ENCODE data around the gene S100A14.

Gene S100A14

DNA sequence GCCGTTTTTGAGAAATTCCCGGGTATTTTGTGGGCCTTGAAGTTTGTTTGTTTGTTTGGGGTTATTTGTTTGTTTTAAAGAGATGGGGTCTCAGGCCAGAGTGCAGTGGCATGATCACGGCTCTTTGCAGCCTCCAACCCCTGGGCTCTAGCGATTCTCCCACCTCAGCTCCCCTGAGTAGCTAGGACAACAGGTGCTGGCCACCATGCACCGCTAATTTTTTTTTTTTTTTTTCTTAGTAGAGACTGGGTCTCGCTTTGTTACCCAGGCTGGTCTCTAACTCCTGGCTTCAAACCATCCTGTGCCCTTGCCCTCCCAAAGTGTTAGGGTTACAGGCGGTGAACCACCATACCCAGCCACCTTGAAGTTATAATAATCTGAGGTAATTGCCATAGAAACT is 19.7 kb upstream of the S100A14 start:
- TF ChIP-seq, protein P1, sequence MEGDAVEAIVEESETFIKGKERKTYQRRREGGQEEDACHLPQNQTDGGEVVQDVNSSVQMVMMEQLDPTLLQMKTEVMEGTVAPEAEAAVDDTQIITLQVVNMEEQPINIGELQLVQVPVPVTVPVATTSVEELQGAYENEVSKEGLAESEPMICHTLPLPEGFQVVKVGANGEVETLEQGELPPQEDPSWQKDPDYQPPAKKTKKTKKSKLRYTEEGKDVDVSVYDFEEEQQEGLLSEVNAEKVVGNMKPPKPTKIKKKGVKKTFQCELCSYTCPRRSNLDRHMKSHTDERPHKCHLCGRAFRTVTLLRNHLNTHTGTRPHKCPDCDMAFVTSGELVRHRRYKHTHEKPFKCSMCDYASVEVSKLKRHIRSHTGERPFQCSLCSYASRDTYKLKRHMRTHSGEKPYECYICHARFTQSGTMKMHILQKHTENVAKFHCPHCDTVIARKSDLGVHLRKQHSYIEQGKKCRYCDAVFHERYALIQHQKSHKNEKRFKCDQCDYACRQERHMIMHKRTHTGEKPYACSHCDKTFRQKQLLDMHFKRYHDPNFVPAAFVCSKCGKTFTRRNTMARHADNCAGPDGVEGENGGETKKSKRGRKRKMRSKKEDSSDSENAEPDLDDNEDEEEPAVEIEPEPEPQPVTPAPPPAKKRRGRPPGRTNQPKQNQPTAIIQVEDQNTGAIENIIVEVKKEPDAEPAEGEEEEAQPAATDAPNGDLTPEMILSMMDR (IDR thresholded peaks at IDR 0.05): no peak

DNA sequence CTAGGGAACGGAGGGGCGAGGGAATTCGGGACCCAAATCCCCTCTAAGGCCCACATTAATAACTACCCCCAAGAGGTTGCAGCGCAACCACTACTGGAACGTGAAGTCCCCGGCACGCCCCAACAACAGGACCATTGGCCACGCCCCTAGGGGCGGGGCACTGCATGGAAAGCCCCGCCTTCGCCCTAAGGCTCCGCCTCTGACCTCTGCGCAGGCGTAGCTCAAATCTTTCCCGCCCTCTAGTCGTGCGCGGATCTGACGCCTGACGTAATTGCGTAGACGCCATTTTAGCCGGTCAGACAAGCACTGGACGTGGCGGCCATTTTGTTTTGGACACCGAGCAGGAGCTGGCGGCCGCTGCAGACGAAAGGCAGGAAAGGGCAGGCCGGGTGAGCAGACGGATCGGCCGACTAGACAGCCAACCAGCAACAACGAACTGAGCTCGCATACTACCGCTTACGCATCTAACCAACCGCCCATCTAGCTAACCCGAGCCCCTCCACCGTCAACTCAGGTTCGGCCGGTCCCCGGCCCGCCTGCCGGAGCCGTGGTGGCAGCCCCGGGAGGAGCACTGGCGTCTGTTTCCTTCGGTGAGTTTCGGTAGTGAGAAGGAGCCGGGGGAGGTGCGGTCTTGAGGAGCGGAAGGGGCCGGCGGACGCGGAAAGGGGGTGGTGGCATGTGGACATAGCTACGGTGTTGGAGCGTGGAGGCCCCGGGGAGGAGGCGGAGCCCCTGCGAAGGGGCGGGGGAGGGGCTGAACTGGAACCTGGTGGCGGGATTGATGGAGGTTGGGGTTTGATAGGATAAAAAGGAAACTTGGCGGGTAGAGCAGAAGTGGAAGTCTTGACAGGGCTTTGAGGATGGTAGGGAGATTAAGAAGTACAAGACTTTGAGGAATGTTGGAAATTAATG is 17.9 kb upstream of the S100A14 start, which contains the start of gene CHTOP:
Gene CHTOP (plus strand): TSS at position 313 of the 912 bp plus-strand sequence. CDS start 2,523 bp downstream, outside the sequence.
- TF ChIP-seq, protein P1 (IDR thresholded peaks at IDR 0.05): no peak

DNA sequence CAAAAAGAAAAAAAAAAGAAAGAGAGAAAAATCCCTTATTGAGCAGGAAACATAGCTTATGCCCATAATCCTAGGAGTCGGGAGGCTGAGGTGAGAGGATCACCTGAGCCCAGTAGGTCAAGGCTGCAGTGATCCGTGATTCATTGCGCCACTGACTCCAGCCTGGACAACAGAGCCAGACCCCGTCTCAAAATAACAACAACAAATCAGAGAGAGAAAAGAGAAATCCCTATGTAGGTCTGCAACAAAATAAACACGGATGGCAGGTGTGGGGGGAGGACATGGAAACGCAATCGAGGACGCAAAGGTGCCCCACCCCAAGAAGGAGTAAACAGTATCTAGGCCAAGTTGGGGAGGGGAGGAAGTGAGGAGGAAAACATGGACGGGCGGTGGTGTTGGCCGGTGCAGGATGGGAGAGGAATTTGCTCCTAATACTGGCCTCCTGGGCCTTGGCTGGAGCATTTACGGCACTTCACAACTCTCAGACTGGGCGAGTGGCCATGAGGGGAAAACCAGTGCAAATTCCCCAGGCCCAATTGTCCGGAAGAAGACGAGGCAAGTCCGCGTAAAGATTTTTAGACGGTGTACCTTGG is 17.1 kb upstream of the S100A14 start:
- TF ChIP-seq, protein P1 (IDR thresholded peaks at IDR 0.05): no peak

DNA sequence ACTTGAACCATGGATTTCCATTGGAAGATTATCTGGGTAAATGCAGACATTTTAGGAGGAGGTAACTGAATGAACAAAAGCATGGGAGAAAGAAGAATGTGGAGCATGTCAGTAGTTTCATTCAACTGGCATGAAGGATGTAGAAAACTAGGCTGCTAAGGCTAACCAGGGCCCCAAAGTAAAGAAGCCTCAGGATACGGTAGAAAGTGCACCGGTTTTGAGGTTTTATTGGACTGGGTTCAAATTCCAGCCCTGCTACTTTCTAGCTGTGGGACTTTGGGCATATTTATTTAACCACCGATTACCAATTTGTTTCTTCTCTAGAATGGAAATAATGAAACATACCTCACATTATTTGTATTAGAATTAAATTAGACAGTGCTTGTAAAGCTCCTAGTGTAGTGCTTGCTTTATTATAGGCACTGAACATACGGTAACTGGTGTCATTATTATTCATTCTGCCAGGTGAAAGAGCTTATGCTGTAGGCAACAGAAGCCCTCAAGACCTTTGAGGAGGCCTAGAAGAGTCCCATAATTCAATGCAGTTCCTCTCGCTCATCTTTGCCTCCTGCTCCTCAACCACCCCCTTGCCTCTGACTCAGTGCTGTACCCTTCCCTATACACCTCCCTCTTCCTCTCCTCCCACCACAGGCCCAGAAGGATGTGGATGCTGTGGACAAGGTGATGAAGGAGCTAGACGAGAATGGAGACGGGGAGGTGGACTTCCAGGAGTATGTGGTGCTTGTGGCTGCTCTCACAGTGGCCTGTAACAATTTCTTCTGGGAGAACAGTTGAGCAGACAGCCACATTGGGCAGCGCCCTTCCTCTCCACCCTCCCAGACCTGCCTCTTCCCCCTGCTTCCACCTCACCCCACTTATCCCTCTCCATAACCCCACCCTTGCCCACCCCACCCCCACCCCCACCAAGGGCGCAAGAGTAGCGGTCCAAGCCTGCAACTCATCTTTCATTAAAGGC is 15.2 kb upstream of the S100A14 start:
- TF ChIP-seq, protein P1 (IDR thresholded peaks at IDR 0.05): no peak

DNA sequence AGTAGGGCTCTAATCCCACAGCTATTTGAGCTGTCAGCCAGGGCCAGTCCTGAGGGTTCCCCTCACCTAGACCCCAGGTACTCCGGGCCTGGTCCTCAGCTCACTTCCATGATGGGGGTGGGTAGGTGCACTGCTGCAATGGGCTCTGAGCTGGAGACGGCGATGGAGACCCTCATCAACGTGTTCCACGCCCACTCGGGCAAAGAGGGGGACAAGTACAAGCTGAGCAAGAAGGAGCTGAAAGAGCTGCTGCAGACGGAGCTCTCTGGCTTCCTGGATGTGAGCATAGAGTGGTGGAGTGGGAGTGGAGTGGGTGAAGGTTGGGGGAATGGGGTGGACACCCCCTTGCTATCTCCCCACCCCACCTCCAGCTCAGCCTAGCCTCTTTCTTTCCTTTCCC is 14.3 kb upstream of the S100A14 start:
- TF ChIP-seq, protein P1 (IDR thresholded peaks at IDR 0.05): no peak

DNA sequence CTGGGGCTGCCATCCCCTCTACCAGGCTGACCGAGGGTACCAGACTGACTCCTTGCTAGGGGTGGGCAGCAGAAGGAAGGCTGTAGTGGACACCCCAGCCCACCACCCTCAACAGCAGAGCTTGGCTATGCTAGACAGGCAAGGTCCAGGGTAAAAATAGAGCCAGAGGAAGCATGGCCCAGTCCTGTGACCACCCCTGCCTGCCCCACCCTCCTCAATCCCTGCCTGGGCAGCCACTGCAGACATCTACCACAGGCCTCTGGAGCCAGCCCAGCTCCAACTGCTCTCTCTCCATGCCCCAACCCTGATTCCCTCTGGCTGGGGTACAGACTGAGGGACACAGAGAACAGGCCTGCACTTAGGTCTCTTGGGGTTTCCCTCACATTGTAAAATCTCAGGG is 13.8 kb upstream of the S100A14 start:
- TF ChIP-seq, protein P1 (IDR thresholded peaks at IDR 0.05): no peak

DNA sequence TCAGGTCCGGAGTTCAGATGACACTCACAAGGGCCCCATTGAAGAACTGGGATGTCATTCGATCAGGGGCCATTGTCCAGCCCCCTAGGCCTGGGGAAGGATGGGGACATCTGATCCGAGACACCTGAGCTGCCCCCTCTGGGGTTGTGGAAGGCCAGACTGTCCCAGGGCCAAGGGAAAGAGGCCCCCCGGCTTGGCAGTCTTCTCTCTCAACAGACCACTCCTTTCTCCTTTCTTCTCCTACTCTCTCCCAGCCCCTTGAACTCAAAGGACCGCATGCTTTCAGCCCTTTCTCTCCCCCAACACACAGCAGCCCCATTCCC is 13.2 kb upstream of the S100A14 start:
- TF ChIP-seq, protein P1 (IDR thresholded peaks at IDR 0.05): no peak
